PFSK-1 (cell line): ENCODE results near the gene SYNJ2.

Experiments
- FOXP2 ChIP-seq: optimal IDR thresholded peaks from 2 replicates; pipeline ENCODE3; 2011; ENCODE audit warnings: borderline replicate concordance, control low read depth, inconsistent platforms; ENCODE audit not compliant: insufficient read depth; ENCODE audit errors: extremely low read length, extremely low read depth
- POLR2AphosphoS5 ChIP-seq: IDR thresholded peaks from 2 replicates; pipeline ENCODE4 v1.6.1; 2012; ENCODE audit warnings: low read depth, mild to moderate bottlenecking, control low read depth, low read length, moderate library complexity
- SIN3A ChIP-seq: IDR thresholded peaks from 2 replicates; pipeline ENCODE4 v1.6.1; 2012; ENCODE audit warnings: mild to moderate bottlenecking, low read length, moderate library complexity, borderline replicate concordance; ENCODE audit not compliant: insufficient read depth
- TAF1 ChIP-seq: IDR thresholded peaks from 2 replicates; pipeline ENCODE4 v1.6.1; 2012; ENCODE audit warnings: low read length, control low read depth, borderline replicate concordance; ENCODE audit not compliant: insufficient read depth
- TF ChIP-seq, protein P1 (sequence below), 2 experiments: IDR thresholded peaks; 2 replicates each; pipeline versions ENCODE4 v1.6.1 to v1.8.0; 2011 to 2012; ENCODE audit warnings: low read depth in 2 of 2, low read length in 2 of 2, control low read depth in 1 of 2, inconsistent platforms in 1 of 2, mild to moderate bottlenecking in 1 of 2, moderate library complexity in 1 of 2; ENCODE audit not compliant: insufficient read depth in 1 of 2

SYNJ2 gene

GRCh38 chr6:158042245-158042798 lies 60.7 kb downstream of the SYNJ2 start:
- TF ChIP-seq TAF1 (no peak), POLR2AphosphoS5 (no peak), FOXP2 (no peak), SIN3A (no peak)
- TF ChIP-seq, protein P1, sequence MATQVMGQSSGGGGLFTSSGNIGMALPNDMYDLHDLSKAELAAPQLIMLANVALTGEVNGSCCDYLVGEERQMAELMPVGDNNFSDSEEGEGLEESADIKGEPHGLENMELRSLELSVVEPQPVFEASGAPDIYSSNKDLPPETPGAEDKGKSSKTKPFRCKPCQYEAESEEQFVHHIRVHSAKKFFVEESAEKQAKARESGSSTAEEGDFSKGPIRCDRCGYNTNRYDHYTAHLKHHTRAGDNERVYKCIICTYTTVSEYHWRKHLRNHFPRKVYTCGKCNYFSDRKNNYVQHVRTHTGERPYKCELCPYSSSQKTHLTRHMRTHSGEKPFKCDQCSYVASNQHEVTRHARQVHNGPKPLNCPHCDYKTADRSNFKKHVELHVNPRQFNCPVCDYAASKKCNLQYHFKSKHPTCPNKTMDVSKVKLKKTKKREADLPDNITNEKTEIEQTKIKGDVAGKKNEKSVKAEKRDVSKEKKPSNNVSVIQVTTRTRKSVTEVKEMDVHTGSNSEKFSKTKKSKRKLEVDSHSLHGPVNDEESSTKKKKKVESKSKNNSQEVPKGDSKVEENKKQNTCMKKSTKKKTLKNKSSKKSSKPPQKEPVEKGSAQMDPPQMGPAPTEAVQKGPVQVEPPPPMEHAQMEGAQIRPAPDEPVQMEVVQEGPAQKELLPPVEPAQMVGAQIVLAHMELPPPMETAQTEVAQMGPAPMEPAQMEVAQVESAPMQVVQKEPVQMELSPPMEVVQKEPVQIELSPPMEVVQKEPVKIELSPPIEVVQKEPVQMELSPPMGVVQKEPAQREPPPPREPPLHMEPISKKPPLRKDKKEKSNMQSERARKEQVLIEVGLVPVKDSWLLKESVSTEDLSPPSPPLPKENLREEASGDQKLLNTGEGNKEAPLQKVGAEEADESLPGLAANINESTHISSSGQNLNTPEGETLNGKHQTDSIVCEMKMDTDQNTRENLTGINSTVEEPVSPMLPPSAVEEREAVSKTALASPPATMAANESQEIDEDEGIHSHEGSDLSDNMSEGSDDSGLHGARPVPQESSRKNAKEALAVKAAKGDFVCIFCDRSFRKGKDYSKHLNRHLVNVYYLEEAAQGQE (IDR thresholded peaks at IDR 0.05; ENCODE audit: insufficient read depth in 1 of 2, low read depth in 2 of 2, low read length in 2 of 2), result no peak

GRCh38 chr6:158043008-158043407 lies 61.3 kb downstream of the SYNJ2 start:
- TF ChIP-seq TAF1, result no peak
- no peak for TF ChIP-seq SIN3A
- TF ChIP-seq, protein P1 (IDR thresholded peaks at IDR 0.05; ENCODE audit: insufficient read depth in 1 of 2, low read depth in 2 of 2, low read length in 2 of 2), result no peak
- no peak for TF ChIP-seq FOXP2
- no peak for TF ChIP-seq POLR2AphosphoS5

DNA sequence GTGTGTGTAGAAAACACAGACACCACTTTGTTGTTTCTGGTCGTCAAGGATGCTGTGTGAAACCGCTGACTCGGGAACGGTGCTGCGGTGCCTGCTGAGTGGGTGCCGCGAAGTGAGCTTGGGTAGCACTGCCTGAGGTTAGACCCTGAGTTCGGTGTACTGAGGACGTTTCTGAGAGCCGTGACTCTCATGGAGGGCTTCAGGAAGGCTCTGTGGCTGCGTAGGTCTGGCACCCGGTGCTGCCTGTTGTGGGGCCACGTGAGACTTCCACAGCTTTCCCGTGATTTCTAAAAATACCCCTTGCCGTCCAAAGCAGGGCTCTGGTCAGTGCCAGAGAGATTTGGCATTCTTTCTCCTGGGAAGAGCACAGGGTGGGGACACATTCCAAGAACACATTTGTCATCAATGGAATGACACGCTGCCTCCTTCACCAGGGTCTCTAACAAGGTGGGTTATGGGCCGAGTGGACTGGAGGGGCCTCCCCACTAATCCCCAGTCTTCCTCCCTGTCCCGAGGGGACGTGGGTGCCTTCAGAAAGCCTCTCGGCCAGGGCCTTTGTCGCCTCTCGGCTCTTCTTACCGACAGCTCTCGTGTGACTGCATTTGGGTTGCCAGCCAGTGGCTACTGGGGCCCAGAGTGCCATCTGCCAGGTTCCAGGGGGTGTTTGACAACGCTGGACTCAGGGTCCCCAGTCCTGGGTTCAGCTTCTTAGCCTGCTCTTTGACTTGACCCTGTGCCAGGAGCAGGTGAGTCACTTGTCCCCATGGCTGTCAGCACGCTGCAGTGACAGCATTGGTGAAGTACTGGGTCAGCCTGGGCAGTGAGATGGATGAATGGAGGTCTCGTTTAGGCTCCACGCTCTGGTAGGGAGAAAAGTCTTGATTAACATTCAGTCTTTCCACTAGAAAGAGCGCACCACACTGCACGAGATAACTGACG lies 62.2 kb downstream of the SYNJ2 start:
- TF ChIP-seq FOXP2 (no peak), SIN3A (no peak)

GRCh38 chr6:158044525-158044888 lies 62.8 kb downstream of the SYNJ2 start:
- no peak for TF ChIP-seq TAF1
- no peak for TF ChIP-seq POLR2AphosphoS5
- no peak for TF ChIP-seq SIN3A
- TF ChIP-seq, protein P1 (IDR thresholded peaks at IDR 0.05; ENCODE audit: insufficient read depth in 1 of 2, low read depth in 2 of 2, low read length in 2 of 2), result no peak
- TF ChIP-seq FOXP2, result no peak

DNA sequence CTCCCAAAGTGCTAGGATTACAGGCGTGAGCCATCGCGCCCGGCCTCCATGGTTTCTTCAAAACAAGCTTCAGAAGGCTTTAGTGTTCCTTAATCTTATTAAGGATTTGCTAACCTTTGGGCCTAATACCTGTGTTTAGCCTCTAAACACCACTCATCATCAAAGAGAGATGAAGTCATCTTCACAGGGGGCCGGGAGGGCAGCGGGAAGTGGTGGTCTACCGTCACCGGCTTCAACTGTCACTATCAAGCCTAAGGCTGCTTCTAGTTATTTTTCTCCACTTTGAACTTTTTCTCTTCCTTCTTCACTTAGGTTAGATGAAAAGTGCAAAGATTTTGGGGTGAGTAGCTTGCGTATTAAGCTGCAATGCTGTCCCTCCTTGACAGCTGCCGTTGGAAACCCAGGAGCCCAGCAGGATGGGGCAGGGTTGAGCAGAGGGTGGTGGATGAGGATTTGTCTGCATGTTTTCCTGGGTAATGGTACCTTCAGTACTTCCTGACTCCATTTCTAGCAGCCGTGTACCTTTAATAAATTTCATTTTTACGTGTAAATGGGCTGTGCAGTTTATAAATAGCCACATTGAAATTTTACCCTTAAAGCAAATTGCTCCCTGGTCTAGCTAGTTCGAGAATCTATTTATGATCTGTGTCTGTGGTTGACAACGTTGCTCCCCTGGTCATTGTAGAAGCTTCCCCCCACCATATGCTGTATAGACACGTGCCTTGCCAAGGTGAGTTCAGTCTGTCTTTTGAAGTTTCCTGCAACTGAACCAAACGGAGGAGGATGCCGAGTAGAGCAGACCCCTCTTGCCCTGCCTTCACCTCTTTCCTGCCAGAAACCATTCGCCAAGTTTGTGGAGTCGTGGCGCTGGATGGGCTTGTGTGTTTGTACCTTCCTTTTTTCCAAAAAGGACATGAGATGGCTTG lies 64.8 kb downstream of the SYNJ2 start:
- TF ChIP-seq FOXP2, result no peak
- no peak for TF ChIP-seq TAF1
- no peak for TF ChIP-seq POLR2AphosphoS5
- TF ChIP-seq SIN3A, result no peak
- TF ChIP-seq, protein P1 (IDR thresholded peaks at IDR 0.05; ENCODE audit: insufficient read depth in 1 of 2, low read depth in 2 of 2, low read length in 2 of 2), result no peak
